HG03060 (cell line): ENCODE results near the gene CEP295NL.
"Not testable (repeated sequence)": the region's sequence is repeated elsewhere in the genome, so short reads cannot be mapped to it uniquely, and the experiment has no call there.

Experiments used
- ATAC-seq: cut with Tn5 transposase; IDR thresholded peaks from one replicate; pipeline ENCODE4 v1.9.1; 2021; ENCODE audit warnings: low read depth, moderate number of reproducible peaks; ENCODE audit not compliant: unreplicated experiment

Gene CEP295NL

DNA sequence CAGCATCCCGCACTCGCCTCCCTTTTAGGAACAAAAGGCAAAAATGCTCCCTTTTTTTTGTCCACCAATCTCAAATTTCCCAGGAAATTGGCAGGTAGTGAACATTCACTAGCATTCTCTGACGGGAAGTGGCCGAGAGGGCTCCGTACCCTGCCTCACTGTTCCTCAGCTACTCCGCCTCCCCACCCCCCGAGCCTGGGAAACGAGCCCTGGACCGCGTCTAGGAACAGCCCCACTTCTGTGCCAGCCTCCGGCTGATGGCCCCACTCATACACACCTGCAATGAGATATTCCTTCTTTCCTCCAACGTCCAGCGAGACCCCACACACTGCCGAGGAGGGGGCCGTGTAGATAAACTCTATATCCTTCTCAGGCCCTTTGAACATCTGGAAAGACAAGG, 32.4 kb downstream of the CEP295NL start:
- ATAC-seq = no peak

DNA sequence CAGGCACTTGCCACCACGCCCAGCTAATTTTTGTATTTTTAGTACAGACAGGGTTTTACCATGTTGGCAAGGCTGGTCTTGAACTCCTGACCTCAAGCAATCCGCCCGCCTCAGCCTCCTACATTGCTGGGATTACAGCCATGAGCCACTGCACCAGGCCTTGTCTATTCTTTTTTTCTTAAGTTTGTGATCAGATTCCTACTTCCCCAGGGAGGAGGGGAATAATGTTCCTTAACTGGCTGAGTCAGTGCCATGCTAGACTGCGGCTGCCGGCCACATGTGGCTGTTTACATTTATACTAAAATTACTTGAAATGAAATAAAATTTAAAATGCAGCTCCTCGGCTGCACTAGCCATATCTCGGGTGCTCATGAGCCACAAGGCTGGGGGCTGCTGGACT, 34.6 kb downstream of the CEP295NL start:
- no peak for ATAC-seq

DNA sequence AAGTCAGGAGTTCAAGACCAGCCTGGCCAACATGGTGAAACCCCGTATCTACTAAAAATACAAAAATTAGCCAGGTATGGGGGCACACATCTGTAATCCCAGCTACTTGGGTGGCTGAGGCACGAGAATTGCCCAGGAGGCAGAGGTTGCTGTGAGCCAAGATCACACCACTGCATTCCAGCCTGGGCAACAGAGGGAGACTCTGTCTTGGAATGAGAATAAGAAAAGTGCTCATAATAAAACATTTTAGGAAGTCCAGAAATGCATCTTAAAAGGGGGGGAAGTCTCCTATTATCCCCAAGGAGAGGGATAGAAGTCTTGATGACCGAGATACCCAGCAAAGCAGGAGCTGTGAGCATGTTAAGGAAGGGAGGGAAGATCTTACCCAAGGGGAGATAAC, 36.0 kb downstream of the CEP295NL start:
- ATAC-seq = not testable (repeated sequence)

DNA sequence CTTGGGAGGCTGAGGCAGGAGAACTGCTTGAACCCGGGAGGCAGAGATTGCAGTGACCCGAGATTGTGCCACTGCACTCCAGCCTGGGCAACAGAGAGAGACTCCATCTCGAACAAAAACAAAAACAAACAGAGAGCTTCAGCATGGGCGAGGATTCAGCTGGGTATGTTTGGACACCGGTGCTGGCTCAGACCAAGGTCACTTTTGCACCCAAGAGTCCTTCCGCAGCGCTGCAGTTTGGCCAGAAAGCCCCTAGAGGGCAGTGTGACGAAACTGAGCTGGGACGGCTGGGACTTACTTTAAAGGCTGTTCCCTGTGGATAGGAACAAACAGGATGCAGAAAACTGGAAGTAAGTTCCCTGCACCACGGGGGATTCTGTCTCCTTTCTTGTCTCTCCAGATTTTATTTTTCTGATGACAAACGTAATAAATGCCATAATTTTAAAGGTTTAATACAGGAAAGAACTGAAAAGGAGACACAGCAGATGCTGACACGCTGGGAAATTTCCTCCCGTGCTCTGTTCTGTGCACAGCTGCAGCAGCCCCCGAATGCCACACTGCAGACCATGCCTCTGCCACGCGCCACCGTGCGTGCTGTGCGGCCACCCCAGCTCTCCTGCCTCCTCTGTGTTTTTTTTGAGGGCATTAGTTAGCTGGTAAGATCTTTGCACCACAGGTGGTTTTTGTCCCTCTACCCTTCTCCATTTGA, 37.2 kb downstream of the CEP295NL start:
- no peak for ATAC-seq

DNA sequence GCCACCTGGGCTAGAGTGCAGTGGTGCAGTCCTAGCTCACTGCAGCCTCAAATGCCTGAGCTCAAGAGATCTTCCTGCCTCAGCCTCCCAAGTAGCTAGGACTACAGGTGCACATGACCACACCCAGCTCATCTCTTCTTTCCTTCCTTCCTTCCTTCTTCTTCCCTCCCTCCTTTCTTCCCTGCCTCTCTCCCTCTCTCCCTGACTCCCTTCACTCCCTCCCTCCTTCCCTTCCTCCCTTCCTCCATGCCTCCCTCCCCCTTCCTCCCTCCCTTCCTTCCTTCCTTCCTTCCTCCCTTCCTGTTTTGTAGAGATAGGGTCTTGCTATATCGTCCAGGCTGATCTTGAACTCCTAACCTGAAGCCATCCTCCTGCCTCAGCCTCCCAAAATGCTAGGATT, 38.9 kb downstream of the CEP295NL start:
- ATAC-seq = no peak

DNA sequence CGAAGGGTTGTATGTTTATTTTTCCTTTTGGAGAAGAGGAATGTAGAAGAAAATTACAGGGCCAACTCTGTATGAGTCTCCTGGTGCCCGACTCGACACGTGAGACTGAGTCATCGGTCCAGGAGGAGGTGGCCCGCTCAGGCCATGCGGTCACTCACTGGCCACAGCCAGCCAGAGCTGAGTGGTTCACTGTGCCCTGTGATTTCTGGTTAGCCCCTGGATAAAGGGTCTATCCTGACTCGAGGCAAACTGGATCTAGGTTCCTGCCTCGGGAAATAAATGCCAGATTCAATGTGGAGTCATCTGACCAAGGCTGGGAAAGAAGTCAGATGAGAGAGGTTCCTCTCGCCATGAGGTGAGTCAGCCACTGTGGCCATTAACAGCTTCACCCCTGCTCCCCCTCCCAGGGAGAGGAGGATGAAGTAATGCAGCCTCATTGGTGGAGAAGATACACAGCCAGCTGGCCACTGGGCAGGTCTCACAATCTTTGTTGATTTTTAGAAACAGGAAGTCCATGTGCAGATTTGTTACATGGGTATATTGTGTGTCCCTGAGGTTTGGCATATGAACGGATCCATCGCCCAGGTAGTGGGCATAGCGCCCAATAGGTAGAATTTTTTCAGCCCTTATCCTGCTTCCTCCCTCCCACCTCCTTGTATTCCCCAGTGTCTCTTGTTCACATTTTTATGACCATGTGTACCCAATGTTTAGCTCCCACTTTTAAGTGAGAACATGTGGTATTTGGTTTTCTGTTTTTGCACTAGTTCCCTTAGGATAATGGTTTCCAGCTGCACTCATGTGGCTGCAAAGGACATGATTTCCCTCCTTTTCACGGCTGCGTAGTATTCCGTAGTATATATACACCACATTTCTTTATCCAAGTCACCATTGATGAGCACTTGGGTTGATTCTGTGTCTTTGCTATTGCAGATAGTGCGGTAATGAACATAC, 40.7 kb downstream of the CEP295NL start:
- no peak for ATAC-seq

DNA sequence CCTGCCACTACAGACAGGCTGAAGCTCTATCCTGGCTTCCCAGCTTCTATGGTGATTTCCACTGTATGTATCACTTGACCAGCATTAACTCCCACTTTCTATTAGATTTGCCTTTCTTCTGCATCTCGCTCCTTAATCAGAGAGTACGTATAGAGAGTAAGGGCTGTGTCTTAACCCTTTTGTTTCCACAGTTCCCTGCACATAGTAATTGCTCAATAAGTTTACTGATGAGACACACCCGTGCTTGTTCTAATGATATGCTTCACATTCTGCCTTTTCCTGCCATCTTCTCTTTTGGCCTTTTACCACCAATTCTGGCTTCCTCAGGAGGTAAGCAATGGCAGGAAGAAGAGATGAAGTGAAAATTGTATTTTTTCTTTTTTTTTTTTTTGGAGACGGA, 41.8 kb downstream of the CEP295NL start:
- no peak for ATAC-seq

DNA sequence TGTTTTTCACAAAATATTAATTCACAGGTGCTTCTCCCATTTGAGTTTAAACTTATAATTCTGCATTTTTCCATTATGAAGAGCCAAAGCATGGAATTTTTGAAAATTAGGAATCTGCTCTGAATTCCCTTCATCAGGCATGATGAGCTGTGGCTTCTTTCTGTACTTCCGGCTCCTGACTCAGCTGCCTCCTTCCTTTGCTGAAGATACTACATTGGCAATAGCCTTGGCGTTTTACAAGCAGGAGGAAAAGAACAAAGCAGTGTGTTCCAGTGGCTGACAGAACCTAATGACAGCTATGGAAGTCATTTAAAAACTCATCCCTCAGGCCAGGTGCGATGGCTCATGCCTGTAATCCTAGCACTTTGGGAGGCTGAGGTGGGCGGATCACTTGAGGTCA, 44.0 kb downstream of the CEP295NL start:
- ATAC-seq = no peak

DNA sequence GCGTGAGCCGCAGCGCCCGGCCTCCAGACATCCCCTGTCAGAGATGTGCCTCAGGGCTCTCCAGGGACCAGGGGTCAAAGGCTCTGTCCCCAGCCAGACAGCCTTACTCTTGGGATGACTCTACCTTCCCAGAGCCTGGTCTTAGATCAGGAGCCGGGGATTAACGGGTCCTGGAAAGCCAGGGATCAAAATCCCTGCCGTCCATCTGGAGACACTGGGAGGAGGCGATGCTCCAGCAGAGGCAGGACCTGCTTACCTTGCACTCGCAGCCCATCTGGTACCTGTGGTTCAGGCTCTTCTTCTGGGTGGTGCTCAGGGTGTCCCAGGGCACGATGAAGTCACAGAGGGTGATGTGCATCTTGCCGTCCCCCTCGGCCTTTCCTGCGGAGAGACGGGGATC, 45.7 kb downstream of the CEP295NL start:
- no peak for ATAC-seq

DNA sequence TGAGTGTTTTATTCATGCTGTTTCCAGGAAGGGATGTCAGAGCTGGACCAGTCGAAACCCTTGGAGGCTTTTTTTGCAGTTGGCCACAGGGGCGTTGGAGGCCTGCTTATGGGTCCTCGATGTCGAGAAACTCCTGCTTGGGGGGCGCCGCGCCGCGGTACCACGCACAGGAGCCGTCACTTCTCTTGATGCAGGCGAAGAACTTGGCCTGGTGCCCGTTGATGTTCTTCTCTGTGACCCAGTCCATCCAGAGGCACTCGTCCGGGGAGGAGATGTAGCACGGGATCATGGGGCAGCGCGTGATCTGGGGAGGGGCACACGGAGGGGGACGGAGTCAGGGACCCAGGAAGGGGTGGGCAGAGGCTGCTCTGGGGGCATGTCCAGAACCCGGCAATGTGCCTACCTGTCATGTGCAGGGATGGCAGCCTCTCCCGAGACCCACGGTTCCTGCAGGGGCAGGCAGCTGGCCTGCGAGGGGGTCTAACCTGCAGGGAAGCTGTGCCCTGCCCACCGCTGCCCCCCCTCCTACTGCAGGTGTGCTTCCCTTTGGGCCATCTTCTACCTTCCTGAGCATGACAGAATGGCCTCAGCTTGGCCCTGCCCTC, 47.3 kb downstream of the CEP295NL start:
- no peak for ATAC-seq

DNA sequence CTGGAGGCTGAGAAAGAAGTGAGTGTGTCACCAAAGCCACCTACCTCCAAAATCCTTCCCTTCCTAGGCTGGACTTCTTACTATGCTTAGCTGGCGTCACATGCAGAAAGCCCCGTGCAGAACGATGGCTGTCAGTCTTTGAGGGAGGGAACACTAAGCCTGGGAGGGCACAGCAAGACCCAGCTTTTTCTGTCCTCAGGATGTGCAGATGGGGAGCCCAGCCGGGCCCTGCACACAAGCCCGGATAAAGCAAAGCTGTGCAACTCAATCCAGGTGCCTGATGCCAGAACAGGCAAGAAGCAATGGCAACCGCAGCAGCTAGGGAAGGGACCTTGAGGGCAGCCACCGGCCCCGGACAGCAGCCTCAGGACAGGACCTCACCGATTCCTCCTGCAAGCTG, 48.5 kb downstream of the CEP295NL start:
- ATAC-seq = no peak

DNA sequence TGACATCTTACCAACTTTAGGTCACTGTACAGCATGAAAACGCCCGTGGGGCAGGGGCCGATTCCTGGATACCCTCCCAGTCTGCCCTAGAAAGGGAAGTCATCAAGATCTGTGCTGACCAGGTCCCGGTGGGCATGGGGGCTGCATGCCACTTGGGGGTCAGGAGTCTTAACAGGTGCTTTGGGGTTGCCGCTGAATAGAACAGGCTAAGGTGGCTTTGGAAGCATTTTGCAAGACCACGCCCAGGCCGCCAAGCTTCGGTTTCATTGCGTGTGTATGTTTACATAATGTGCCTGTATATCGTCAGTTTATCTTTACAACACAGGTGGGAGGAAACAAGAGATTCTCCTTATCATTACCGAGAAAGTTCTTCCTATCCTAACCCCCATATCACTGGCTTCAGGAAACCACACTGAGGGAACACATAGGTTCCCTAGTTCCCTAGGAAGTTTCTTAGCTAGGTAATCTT, 49.0 kb downstream of the CEP295NL start:
- no peak for ATAC-seq

DNA sequence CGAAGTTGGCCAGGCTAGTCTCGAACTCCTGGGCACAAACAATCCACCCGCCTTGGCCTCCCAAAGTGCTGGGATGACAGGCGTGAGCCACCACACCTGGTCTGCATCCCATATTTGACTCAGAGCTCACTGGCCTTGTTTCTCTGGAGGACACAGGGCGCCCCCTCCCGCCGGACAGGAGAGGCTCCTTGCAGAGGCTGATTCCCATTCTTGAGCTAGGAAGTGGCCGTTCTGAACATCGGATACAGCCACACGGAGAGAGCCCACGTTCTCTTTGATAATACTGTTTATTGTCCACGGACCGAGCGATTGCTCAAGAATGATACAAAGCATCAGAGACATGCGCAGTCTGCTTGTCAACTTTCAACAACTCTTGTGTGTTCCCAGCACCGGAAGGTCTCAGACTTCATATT, 50.3 kb downstream of the CEP295NL start:
- ATAC-seq = no peak

DNA sequence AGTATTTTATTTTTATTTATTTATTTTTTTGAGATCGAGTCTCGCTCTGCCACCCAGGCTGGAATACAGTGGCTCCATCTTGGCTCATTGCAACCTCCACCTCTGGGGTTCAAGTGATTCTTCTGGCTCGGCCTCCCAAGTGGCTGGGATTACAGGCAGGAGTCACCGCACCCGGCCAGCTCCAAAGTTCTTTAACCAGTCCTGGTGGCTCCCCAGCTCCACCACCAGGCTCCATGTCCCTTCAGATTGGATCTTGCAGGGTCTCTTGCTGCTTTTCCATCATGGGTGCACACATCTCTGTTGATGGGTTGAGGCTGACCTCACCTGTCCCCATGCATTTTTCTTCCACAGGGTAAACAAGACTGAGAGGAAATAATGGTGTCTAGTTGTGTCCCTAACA, 54.0 kb downstream of the CEP295NL start:
- ATAC-seq = no peak

DNA sequence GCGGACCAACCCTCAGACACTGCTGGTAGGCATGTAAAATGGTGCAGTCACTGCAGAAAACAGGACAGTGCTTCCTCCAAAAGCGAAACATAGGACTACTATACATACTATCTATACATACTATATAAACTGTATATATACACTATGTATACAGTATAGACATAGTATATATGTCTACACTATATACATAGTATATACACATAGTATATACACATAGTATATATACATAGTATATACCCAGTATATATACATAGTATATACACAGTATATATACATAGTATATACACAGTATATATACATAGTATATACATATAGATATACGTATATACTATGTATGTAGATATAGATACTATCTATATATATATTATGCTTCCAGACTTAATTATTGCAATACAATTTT, 55.9 kb downstream of the CEP295NL start:
- no peak for ATAC-seq

DNA sequence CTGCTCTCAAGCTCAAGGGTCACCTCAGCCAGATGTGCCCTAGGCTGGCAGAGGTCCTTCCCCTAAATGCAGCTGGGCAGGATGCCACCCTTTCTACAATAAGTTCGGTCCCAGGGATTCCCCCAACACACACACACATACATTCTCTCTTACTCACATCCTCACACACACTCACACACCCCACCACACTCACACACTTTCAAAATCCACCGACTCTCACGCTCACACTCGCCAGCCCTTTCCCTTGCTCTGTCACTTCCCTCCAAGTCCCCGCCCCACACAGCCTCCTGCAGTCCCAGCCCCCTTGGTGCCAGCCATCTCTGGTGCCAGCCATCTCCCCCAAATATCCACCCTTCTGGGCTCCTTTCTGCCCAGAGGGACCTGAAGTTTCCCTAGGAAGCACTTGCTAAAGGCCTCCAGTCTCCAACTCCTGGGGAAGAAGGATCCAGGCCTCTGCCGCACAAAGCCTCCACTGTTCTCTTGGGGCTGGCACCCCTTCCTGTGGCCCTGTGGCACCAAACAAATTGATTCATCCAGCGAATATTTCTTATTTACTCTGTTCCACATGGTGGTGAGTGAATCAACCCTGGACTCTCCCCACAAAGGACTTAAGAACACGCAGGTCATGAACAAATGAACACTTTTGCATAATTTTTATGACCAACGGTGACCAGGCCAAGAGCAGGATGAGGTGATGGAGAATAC, 58.5 kb downstream of the CEP295NL start:
- ATAC-seq = no peak

DNA sequence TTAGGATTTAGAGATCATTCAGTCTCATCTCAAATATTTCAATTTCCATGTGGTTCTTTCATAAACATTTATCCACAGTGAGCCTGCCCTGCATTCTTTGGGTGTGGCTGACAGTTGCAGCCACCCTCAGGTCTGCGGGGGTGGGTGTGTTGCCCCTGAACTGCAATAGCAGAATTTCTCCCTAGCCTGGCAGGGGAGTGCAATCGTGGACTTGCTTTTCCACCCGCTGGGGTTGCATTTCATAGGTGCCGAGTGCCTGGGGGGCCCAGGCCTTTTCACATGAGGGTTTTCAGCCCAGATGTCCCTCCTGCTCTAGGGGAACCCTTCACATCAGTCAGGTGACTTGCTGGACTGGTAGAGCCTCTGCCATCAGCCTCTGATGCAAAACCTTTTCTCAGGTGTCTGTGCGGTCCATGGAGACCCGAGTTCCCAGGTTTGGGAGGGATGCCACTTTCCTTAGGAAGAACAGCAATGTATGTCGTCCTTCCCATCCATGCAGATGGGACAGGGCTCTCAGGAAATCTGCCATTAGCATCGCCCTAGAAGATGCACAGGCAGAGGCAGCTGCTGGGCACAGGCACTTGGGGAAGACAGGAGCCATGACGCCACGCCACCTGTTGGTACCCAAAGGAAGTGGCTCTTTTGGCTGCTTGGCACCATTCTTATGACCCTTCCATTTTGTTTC, 60.0 kb downstream of the CEP295NL start:
- ATAC-seq = no peak

DNA sequence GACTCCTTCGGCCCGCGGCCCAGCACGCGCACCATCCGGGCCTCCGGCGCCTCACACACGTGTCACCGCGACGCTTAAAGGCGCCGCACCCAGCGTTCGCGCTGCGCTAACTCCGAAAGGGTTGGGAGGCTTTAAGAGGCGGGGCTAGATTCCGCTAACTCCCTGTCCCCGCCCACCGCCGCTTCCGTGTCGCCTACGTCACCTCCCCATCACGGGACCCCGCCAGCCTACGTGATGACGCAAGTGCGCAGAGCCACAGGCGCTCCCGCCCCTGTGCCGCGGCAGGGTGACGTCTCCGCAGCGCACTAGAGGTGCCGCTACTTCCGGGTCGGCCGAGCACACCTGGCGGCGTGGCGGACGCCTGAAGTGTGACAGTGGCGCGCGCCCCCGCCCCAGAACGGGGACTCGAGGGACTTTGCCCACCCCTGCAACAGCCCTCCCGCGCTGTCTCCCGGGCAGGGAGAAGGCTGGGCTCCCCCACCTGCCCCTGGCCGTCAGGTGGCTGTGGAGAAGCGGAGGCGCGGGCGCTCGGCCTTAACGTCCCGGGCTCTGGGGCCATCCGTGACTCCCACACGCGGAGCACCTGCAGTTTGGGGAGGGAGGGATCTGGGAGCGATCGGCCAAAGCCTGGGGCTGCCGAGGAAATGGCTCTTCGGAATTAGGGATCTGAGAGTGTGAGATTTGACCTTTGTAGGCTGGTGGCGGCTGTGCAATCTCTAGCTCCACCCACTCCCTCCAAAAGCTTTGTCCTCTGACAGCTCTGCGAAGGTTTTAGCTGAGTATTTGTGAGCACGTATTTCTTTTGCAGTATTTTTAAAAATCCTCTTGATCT, 62.0 kb downstream of the CEP295NL start, which contains the start of gene USP36:
TSS of gene USP36 (minus strand) at position 35 of the 832 bp plus-strand sequence. CDS start 4,451 bp downstream, outside the sequence.
- peak; percentile 86 for ATAC-seq
